Gastrocnemius medialis (tissue), 4 donors: Measurements from ENCODE around the gene HNRNPK.

Experiments
- POLR2A ChIP-seq, 2 donors: fragments of 450-650 bp; IDR thresholded peaks; one replicate each; pipeline ENCODE4 v1.6.1; 2017; ENCODE audit warnings: antibody characterized with exemption in 2 of 2, mild to moderate bottlenecking in 2 of 2, moderate library complexity in 2 of 2
- TF ChIP-seq, protein P1 (sequence below), 5 experiments: fragments of 450-650 bp in 3 of 5; fragments of 200-600 bp in 2 of 5; sonication (generic) in 2 of 5; IDR thresholded peaks in 4 of 5; conservative IDR thresholded peaks in 1 of 5; 1 replicate in 4 of 5; 2 replicates in 1 of 5; pipeline ENCODE4 v1.5.1; 2016 to 2019; ENCODE audit warnings: antibody characterized with exemption in 5 of 5, mild to moderate bottlenecking in 3 of 5, moderate library complexity in 3 of 5

DNA sequence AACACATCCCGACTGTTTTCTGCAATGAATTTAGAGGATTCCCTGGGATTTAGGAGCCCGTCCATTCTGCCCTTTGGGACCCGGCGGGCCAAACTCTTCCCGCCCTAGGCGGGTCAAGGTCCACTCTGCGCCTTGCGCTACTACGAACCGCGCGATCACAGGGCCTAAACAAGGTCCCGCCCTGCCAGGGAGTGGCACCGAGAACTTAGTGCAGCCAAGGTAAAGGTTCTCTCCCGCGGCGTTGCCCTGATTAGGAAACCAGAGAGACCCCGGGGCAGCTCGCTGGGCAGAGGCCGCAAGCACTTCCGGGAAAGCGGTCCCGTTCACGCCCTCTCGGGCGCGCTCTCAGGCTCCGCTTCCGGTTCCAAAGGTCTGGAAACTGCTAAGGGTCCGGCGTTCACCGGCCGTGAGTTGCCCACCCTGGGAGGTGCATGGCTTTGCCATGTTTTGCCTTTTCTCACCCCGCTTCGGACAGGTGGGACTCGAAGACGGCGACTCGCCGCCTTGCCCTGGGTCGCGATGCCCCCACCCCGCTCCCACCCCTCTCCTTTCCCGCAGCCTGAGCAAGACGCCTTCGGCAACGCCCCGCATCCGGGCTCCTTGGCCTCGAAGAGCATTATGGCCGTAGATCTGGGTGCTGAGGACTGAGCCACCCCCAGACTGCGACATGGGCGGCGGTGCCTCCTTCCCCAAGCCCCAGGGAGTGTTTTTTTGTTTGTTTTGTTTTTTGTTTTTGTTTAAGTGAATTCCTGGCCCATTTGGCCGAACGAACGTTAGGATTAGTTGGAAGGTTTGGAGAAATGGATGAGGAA, 23.4 kb downstream of the HNRNPK start:
- TF ChIP-seq, protein P1, sequence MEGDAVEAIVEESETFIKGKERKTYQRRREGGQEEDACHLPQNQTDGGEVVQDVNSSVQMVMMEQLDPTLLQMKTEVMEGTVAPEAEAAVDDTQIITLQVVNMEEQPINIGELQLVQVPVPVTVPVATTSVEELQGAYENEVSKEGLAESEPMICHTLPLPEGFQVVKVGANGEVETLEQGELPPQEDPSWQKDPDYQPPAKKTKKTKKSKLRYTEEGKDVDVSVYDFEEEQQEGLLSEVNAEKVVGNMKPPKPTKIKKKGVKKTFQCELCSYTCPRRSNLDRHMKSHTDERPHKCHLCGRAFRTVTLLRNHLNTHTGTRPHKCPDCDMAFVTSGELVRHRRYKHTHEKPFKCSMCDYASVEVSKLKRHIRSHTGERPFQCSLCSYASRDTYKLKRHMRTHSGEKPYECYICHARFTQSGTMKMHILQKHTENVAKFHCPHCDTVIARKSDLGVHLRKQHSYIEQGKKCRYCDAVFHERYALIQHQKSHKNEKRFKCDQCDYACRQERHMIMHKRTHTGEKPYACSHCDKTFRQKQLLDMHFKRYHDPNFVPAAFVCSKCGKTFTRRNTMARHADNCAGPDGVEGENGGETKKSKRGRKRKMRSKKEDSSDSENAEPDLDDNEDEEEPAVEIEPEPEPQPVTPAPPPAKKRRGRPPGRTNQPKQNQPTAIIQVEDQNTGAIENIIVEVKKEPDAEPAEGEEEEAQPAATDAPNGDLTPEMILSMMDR (IDR thresholded peaks at IDR 0.05 in 4 of 5, conservative IDR thresholded peaks at IDR 0.05 in 1 of 5): no peak
- peak in 1 of 2 donors; percentile 12 for TF ChIP-seq POLR2A (IDR thresholded peaks at IDR 0.05)
